Measurements from ENCODE around the gene ERCC4. TPM values are rescaled to one million over a fixed set of nuclear protein-coding genes. Genes with fewer than 3 reads are reported as not detected.

The ERCC4 gene
- polyA plus RNA-seq, 1 donor (not counting 4 experiments of a cell fraction or from before 2014, with no cell fraction given) = 5.9 TPM

- H2AFZ ChIP-seq (ENCODE audit: control insufficient read depth, low read length) = no peak overlapping the region
- no peak for FAIRE-seq
- no peak overlapping the region for H3K27ac ChIP-seq (ENCODE audit: control insufficient read depth, insufficient read depth, low read length)
- H3K9ac ChIP-seq (ENCODE audit: control insufficient read depth, extremely low read depth, insufficient read depth, low read length) = no peak overlapping the region
- DNase-seq (ENCODE audit: low read depth, low spot score) = no peak
- H3K27me3 ChIP-seq (ENCODE audit: control insufficient read depth, extremely low read depth, insufficient read depth, low read length) = peaks cover 3% of the 10 kb centered on the region
- no peaks in the 10 kb centered on the region for H3K36me3 ChIP-seq (ENCODE audit: control insufficient read depth in 2 of 2, extremely low read depth in 1 of 2, insufficient read depth in 2 of 2, low read length in 2 of 2)
- no peak overlapping the region for H3K4me3 ChIP-seq (ENCODE audit: control insufficient read depth in 2 of 3, extremely low read depth in 1 of 3, insufficient read depth in 2 of 3, low read depth in 1 of 3, low read length in 3 of 3)
- dilution Hi-C loops (cut with MboI; ENCODE audit: extremely low pct_ligation_motif_present, low sequenced_read_pairs) = no loop called here
- no peaks in the 10 kb centered on the region for H3K9me1 ChIP-seq (ENCODE audit: control insufficient read depth, extremely low read depth, insufficient read depth, low read length)
- H3K79me2 ChIP-seq (ENCODE audit: control insufficient read depth, insufficient read depth, low read length) = no peaks in the 10 kb centered on the region
- H3K9me3 ChIP-seq (ENCODE audit: control insufficient read depth, low read depth, low read length) = no peaks in the 10 kb centered on the region
- H4K20me1 ChIP-seq (ENCODE audit: control insufficient read depth, extremely low read depth, insufficient read depth, low read length) = no peaks in the 10 kb centered on the region
- no peak for TF ChIP-seq EZH2 (IDR thresholded peaks at IDR 0.05; ENCODE audit: low read length)
- TF ChIP-seq CTCF (optimal IDR thresholded peaks at IDR 0.05 in 1 of 3, IDR thresholded peaks at IDR 0.05 in 1 of 3, conservative IDR thresholded peaks at IDR 0.05 in 1 of 3; ENCODE audit: extremely low read depth in 1 of 3, insufficient read depth in 2 of 3, low read length in 3 of 3) = no peak
- no peak overlapping the region for H3K4me2 ChIP-seq (ENCODE audit: control insufficient read depth, extremely low read depth, insufficient read depth, low read depth, low read length)
- H3K4me1 ChIP-seq (ENCODE audit: control insufficient read depth, extremely low read depth, insufficient read depth, low read length) = no peaks in the 10 kb centered on the region
Measured at GRCh38 chr16:13988038-13988437, 68.1 kb downstream of the ERCC4 start.

- H3K4me3 ChIP-seq (ENCODE audit: control insufficient read depth in 2 of 3, extremely low read depth in 1 of 3, insufficient read depth in 2 of 3, low read depth in 1 of 3, low read length in 3 of 3) = no peak overlapping the region
- no peaks in the 10 kb centered on the region for H3K79me2 ChIP-seq (ENCODE audit: control insufficient read depth, insufficient read depth, low read length)
- no peak for FAIRE-seq
- no peak for TF ChIP-seq EZH2 (IDR thresholded peaks at IDR 0.05; ENCODE audit: low read length)
- TF ChIP-seq CTCF (optimal IDR thresholded peaks at IDR 0.05 in 1 of 3, IDR thresholded peaks at IDR 0.05 in 1 of 3, conservative IDR thresholded peaks at IDR 0.05 in 1 of 3; ENCODE audit: extremely low read depth in 1 of 3, insufficient read depth in 2 of 3, low read length in 3 of 3) = no peak
- no peaks in the 10 kb centered on the region for H3K9me1 ChIP-seq (ENCODE audit: control insufficient read depth, extremely low read depth, insufficient read depth, low read length)
- H3K4me1 ChIP-seq (ENCODE audit: control insufficient read depth, extremely low read depth, insufficient read depth, low read length) = no peaks in the 10 kb centered on the region
- no peaks in the 10 kb centered on the region for H4K20me1 ChIP-seq (ENCODE audit: control insufficient read depth, extremely low read depth, insufficient read depth, low read length)
- H2AFZ ChIP-seq (ENCODE audit: control insufficient read depth, low read length) = no peak overlapping the region
- H3K27me3 ChIP-seq (ENCODE audit: control insufficient read depth, extremely low read depth, insufficient read depth, low read length) = peaks cover 3% of the 10 kb centered on the region
- no peak for DNase-seq (ENCODE audit: low read depth, low spot score)
- H3K4me2 ChIP-seq (ENCODE audit: control insufficient read depth, extremely low read depth, insufficient read depth, low read depth, low read length) = no peak overlapping the region
- H3K9me3 ChIP-seq (ENCODE audit: control insufficient read depth, low read depth, low read length) = no peaks in the 10 kb centered on the region
- no peak overlapping the region for H3K27ac ChIP-seq (ENCODE audit: control insufficient read depth, insufficient read depth, low read length)
- no peaks in the 10 kb centered on the region for H3K36me3 ChIP-seq (ENCODE audit: control insufficient read depth in 2 of 2, extremely low read depth in 1 of 2, insufficient read depth in 2 of 2, low read length in 2 of 2)
- no peak overlapping the region for H3K9ac ChIP-seq (ENCODE audit: control insufficient read depth, extremely low read depth, insufficient read depth, low read length)
- dilution Hi-C loops (cut with MboI; ENCODE audit: extremely low pct_ligation_motif_present, low sequenced_read_pairs) = no loop called here
Measured at GRCh38 chr16:13992322-13992721, 72.4 kb downstream of the ERCC4 start.
